NCI-H226 (cell line): ENCODE results near the gene KLRF1.

Source experiments
- DNase-seq: peaks from one replicate; pipeline ENCODE4 v3.0.0-alpha.2; 2015

The KLRF1 gene

DNA sequence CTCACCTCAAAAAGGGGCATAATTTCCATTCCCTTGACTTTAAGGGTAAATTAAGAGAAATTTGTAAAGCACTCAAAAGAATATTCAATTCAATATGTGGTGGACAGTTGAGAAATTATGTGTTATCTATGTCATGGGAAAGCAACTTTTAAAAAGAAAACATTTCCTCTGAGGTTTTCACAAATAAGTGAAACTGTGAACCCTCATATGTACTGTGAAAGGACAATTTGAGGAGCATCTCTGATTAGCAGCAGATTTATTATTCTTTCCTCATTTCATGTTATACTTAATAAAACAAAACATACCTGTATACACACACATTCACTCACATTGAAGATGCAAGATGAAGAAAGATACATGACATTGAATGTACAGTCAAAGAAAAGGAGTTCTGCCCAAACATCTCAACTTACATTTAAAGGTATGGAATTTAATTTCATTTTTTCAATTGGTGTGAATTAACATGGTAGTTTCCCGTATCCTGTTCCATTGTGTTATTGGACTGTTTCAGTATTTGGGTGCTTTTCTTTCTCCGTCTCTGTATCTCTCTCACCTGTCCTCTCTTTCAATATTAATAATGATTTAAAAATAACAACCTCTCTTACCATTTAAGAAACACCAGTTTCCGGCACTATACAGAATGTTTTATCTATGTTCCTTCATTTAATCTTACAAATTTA is at the start of gene KLRF1:
TSS of gene KLRF1 (plus strand) at position 273 of the 680 bp plus-strand sequence. CDS start at position 337, 64 bp downstream.
- no peak for DNase-seq

DNA sequence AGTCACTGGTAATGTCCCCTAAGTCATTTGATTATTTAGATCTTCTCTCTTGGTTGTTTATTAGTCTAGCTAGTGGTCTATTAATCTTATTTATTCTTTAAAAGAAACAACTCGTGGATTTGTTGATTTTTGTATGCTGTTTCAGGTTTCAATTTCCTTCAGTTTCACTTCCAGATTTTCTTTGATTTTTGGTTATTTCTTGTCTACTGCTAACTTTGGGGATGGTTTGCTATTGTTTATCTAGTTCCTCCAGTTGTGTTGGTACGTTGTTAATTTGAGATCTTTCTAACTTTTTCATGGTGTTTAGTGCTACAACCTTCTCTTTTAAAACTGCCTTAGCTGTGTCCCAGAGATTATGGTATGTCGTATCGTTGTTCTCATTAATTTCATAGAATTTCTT is 48.1 kb upstream of the KLRF1 start:
- DNase-seq = no peak

DNA sequence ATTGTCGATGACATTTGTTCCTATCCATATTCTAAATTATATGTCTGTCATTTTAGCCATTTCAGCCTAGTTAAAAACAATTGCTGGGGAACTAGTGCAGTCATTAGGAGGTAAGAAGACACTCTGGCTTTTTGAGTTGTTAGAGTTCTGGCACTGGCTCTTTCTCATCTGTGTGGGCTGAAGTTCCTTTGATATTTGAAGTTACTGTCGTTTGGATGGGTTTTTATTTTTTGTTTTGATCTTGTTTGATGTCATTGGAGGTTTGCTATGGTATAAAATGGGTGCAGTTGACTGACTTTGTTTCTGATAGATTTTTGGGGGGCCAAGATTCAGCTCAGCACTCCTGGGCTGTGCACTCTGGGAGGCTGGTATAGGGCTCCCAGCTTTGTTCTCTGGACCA is 45.9 kb upstream of the KLRF1 start:
- DNase-seq = no peak

GRCh38 chr12:9782547-9783382 is 44.5 kb upstream of the KLRF1 start:
- no peak for DNase-seq

GRCh38 chr12:9784326-9784725 is 43.0 kb upstream of the KLRF1 start:
- no peak for DNase-seq

DNA sequence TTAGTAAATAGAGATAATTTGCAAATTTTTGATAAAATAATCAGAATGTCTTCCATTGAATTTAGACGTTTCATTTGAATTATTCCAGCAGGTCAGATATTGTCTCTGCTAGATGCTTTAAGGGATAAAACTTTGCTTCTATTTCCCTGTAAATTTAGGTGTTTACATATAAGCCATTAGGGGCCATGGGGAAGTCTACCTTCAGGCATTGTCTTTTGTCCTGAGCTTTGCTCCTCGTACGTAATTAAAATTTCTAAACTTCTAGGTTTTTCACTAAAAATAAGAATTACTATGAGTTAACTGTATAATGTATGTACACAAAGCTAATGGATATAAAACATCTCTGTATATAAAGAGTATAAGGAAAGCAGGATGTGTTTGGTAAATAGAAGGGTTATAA is 42.5 kb upstream of the KLRF1 start:
- no peak for DNase-seq

- peak; percentile 30 for DNase-seq
These were observed 40.3 kb upstream of the KLRF1 start for GRCh38 chr12:9786726-9787717.

DNA sequence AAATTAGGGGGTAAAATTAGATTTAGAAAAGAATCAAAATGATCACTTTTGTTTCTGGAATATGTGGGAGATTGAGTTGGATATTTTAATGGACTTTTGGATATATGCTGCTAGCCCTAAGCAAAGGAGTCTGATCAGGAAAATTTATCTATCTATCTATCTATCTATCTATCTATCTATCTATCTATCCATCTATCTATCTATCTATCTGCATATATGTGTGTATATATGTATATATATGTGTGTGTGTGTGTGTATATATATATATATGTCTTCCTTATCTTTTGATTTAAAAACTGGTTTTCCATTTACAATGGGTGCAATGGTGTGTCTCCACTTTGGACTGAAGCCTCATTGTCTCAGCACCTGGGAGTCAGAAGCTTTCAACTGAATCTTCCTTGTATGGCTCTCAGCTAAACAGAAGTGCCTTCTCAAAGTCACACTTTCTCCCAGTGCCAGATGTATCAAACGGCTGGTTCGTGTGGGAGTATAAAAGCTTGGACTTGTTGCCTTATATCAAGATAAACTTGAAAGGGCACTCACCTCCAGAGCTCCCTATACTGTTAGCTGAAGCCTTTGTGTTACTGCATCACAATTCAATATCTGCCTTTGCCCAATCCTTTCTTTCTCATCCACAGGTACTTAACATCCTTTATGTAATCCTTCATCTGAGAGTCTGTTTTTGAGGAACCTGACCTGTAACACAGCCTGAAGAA is 34.9 kb upstream of the KLRF1 start:
- DNase-seq = no peak

- peak; percentile 60 for DNase-seq
These were observed 34.2 kb upstream of the KLRF1 start for GRCh38 chr12:9792961-9793617.

DNA sequence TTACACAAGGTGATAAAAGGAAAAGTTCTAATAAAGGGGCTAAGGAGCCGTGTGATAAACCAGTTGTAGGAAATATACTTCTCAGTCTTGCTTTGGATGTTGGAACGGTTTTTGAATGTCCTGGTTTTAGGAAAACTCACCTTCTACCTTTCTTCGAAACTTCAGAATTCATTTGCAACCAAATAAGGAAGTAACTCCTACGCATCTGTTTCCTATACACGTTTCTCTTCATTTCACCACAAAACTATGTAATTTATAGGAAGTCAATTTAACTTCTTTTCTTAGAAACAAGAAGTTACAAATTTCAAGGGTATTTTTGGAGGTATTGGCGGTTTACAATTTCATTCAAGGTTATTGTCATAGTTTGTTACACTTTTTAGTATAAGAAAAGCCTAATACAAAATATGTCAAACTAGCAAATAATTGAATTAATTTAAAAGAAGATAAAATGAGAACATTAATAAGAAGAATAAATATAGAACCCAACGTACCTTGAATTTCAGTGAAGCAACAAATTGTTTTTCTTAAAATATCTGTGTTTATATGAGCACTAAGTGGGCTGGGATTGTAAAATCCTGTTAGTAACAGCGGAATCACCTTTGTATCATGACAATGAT is 33.4 kb upstream of the KLRF1 start:
- no peak for DNase-seq

DNA sequence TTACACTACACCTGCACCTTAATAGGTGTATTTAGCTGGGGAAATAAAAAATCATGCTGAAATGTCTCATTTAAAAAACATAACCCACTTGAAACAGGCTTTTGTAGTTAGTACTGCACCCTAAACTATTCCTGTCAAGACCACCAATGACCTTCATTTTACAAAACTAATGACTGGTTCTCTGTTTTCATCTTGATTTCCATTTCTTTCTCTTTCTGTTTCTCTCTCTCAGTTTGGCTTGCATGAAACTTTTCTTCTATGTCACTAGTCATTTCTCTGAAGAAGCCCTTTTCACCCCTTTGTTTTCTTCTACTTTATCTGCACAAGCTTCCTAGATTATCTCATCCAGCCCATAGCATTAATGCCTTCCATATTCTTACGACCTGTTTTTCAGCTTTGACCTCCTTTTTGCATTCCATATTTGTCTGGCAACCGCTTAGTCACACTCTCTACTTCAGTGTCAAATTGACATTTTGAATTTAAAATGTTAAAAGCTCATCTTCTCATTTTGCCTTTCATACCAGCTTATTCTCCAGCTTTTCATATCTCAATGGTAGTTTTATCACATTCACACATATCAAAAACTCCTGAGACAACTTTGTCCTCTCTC is 32.7 kb upstream of the KLRF1 start:
- DNase-seq = no peak

DNA sequence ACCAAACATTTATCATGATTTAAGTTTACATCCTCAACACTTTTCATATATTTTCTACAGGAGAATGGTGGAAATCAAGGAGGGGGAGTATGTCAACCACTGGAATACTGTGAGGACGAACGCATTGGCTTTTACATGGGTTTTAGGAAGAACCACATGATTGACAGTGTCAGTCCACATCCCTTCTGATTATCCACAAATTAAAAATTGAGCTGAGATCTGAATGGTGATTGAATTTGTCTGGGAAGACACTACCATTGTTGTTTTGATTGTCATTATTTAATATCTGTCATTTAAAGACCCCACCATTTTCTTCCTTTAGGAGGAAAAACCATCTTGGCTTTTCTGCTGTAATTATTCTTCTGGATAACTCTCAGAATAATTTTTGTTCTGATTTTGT is 31.3 kb upstream of the KLRF1 start:
- DNase-seq = no peak

DNA sequence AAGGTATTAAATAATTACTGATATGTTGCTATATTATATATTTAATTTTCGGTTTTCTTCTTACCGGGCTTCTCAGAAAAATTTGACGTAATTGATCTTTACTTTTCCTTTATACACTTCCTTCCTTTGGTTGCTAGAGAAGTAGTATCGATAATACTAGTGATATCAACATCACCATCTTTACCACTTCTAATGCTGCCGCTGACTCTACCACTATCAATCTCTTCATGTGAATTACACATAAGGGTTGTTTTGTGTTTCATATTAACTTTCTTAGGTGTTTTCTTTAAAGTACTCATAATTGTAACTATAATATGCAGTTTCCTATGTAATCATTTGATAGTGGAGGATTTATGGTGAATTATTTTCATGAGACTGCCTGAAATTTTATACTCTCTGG is 30.9 kb upstream of the KLRF1 start:
- no peak for DNase-seq

DNA sequence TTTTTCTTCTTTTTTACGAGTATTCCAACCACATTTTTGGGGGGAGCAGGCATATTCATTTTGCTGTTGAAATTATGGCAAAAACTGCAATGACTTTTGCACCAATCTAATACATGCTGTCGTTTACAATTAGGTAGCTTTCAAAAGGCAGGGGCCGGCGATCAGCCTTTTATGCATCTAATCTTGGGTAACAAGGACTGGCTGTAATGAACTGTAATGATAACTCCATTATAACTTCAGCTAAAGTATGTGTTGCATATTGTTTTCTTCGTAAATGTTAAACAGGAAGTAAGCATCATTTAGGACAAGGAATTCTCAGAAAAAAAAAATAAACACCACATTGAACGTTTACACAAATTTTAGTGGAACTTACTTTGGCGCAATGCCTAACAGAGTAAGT is 30.3 kb upstream of the KLRF1 start:
- no peak for DNase-seq

DNA sequence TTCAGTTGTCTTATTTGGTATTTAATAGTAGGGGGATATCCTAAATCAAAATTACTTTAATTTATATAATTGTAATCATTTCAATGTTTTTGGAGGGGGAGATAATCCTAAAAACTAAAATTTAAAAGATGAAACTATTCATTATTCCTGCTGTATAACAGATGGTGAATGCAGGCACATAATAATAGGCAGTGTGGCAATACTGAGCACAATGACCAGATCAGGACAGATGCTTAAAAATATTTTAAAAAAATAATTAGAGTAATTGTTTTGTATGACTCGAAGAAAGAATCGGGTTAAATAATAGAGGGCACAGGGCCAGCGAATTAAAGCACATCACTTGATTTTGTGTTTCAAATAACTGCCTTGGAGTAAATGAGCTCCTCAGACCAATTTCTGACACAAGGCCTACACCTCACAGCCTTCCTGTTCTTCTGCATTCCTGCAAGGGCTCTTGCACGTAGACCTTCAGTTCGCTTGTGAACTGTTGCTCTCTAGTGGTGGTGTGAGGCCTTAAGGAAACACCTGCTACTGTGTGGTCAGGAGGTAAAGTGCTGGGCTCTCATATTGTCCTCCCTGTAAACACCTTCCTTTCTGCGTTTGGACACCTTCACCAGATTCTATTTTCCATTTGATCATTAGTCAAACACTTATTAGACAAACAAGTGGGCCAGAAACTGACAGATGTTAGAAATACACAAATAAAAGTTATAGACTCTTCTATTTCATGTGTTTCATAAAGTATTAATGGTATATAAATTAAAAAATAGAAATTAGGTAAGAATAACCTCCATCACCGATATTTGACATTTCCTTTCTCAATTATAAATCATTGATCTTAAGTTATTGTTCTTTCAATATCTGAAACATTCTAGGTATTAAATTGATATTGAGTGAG is 29.3 kb upstream of the KLRF1 start:
- DNase-seq = peak; percentile 73

DNA sequence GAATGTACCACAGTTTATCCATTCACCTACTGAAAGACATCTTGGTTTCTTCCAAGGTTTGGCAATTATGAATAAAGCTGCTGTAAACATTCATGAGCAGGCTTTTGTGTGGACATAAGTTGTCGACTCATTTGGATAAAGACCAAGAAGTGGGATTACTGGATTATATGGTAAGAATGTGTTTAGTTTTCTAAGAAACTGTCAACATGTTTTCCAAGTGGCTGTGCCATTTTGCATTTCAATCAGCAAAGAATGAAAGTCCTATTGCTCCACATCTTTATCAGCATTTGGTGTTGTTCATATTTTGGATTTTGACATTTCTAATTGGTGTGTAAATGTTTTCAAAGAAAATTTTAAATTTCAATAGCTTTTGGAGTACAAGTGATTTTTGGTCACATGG is 27.3 kb upstream of the KLRF1 start:
- no peak for DNase-seq

- no peak for DNase-seq
These were observed 21.4 kb upstream of the KLRF1 start for GRCh38 chr12:9805883-9806282.

DNA sequence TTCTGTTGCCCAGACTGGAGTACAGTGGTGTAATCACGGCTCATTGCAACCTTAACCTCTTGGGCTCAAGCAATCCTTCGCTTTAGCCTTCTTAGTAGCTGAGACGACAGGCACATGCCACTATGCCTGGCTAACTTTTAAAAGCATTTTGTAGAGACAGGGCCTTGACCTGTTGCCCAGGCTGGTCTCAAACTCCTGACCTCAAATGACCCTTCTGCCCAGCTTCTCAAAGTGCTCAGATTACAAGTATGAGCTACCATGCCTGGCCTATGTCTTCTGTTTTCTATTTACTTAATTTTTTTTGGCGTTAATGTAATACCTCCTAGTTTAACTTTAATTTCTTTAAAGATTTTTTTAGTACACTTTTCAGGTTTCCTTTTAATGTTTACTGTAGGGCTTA is 20.6 kb upstream of the KLRF1 start:
- no peak for DNase-seq

DNA sequence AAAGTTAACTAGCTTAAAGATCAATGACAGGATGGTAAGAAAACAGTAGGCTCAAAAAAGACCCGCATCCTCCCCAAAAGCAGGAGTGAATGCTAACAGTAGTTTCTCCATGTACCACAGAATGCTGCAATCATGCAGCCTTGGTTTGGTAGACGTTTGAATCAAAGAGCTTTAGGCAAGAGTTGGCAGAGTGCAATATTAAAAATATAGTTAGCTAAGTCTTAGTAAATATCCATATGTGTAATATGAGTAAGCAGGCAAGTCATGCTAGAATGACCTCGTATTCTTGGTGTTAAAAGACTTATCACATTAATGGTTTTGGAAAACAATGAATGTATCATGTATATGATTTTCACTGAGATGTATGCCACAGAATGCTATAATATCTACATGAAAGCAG is 18.8 kb upstream of the KLRF1 start:
- DNase-seq = no peak

- DNase-seq = no peak
These were observed 17.9 kb upstream of the KLRF1 start for GRCh38 chr12:9809338-9809737.
